ENCODE measurements around the gene GPC3. TPM values are rescaled to one million over a fixed set of nuclear protein-coding genes. Genes with fewer than 3 reads are reported as not detected.

GPC3 gene
- polyA plus RNA-seq, 1 of the 3 experiments (the other 2 are of a cell fraction), result 1.4 TPM

DNA sequence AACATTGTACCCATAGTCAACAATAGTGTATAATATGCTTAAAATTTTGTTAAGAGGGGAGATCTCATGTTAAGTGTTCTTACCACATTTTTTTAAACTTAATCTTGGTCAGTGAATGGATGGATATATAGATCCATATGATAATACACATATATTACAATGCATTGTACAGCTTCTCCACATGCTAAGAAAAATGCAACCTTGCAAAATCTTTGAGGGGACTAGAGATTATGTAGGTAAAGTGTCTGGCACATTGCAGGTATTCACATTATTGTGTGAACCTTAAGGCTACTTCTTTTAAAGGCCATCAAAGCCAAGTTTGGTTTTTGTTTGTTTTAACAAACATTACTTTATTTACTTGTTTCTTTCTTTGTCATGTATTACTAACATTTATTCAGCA lies 10.4 kb upstream of the GPC3 start:
- Histone ChIP-seq H3K9me3 (no peaks in the 10 kb centered on the region), H3K27ac (ENCODE audit: low read depth in 2 of 2, low read length in 1 of 2) (no peak overlapping the region), H3F3A (replicated peaks; ENCODE audit: insufficient read depth) (no peaks in the 10 kb centered on the region), H3K4me3 (ENCODE audit: low read depth in 2 of 2, low read length in 1 of 2) (no peak overlapping the region), H4K20me1 (ENCODE audit: insufficient read depth) (no peaks in the 10 kb centered on the region), H3K36me3 (replicated peaks in 1 of 2; ENCODE audit: control insufficient read depth in 1 of 2, insufficient read depth in 2 of 2, low read length in 1 of 2) (no peaks in the 10 kb centered on the region), H3K9me2 (no peaks in the 10 kb centered on the region), H3K27me3 (ENCODE audit: insufficient read depth) (no peaks in the 10 kb centered on the region; the same call in 1 of the 2 replicates), H2AFZ (ENCODE audit: low read depth) (no peak overlapping the region), H3K79me2 (ENCODE audit: insufficient read depth) (no peaks in the 10 kb centered on the region), H3K4me2 (no peak overlapping the region), H3K4me1 (ENCODE audit: control insufficient read depth in 1 of 2, insufficient read depth in 2 of 2, low read depth in 1 of 2, low read length in 1 of 2) (no peaks in the 10 kb centered on the region), H3K9ac (no peak overlapping the region)
- DNase-seq, result no peak
- TF ChIP-seq, protein P1, sequence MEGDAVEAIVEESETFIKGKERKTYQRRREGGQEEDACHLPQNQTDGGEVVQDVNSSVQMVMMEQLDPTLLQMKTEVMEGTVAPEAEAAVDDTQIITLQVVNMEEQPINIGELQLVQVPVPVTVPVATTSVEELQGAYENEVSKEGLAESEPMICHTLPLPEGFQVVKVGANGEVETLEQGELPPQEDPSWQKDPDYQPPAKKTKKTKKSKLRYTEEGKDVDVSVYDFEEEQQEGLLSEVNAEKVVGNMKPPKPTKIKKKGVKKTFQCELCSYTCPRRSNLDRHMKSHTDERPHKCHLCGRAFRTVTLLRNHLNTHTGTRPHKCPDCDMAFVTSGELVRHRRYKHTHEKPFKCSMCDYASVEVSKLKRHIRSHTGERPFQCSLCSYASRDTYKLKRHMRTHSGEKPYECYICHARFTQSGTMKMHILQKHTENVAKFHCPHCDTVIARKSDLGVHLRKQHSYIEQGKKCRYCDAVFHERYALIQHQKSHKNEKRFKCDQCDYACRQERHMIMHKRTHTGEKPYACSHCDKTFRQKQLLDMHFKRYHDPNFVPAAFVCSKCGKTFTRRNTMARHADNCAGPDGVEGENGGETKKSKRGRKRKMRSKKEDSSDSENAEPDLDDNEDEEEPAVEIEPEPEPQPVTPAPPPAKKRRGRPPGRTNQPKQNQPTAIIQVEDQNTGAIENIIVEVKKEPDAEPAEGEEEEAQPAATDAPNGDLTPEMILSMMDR (IDR thresholded peaks at IDR 0.05), result no peak
- no peak for TF ChIP-seq EP300 (IDR thresholded peaks at IDR 0.05; ENCODE audit: borderline replicate concordance in 1 of 2, low read depth in 1 of 2, low read length in 1 of 2)
- no peak for TF ChIP-seq GATA2 (CRISPR knock-in tag; IDR thresholded peaks at IDR 0.05)
- ChIA-PET POLR2A (interaction anchor here (0.7 kb wide), 1 partner anchor 27 kb away, joined by 4 read pairs; no protein-coding TSS in a partner anchor), CTCF (no interaction called here)

DNA sequence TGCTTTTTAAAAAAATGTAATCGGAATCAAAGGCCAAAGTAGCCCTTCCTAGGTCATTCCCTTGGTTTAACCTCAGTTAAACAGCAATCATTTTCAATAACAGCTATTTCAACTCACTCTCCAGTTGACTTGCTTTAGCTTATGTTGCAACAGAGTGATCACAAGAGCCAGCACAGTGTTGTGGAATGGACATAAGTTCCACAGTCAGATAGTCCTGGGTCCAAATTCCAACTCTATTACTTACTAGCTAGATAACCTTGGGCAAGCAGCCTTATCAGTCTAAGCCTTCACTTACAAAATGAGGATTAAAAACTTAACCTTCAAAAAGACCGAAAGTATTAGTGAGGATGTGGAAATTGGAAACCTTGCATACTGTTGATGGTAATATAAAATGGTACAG lies 9.2 kb upstream of the GPC3 start:
- WGBS (ENCODE audit: low lambda C conversion rate), result 20% methylated on average over 2 of the region's 2 CpGs
- TF ChIP-seq MEF2A (IDR thresholded peaks at IDR 0.05; ENCODE audit: borderline replicate concordance, low read depth) (no peak), ELF1 (IDR thresholded peaks at IDR 0.05) (no peak), SIN3A (IDR thresholded peaks at IDR 0.05; ENCODE audit: borderline replicate concordance, low read depth, low read length) (no peak), CHD2 (IDR thresholded peaks at IDR 0.05; ENCODE audit: low read length, partially characterized antibody) (no peak), JUND (IDR thresholded peaks at IDR 0.05) (no peak), NFIC (IDR thresholded peaks at IDR 0.05; ENCODE audit: borderline replicate concordance) (no peak), TAF1 (IDR thresholded peaks at IDR 0.05; ENCODE audit: borderline replicate concordance, low read depth, low read length) (no peak), EZH2phosphoT487 (IDR thresholded peaks at IDR 0.05; ENCODE audit: borderline replicate concordance, low read depth) (no peak)
- TF ChIP-seq, protein P2, sequence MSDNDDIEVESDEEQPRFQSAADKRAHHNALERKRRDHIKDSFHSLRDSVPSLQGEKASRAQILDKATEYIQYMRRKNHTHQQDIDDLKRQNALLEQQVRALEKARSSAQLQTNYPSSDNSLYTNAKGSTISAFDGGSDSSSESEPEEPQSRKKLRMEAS (IDR thresholded peaks at IDR 0.05; ENCODE audit: low read depth), result no peak
- TF ChIP-seq, protein P3, sequence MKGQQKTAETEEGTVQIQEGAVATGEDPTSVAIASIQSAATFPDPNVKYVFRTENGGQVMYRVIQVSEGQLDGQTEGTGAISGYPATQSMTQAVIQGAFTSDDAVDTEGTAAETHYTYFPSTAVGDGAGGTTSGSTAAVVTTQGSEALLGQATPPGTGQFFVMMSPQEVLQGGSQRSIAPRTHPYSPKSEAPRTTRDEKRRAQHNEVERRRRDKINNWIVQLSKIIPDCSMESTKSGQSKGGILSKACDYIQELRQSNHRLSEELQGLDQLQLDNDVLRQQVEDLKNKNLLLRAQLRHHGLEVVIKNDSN (IDR thresholded peaks at IDR 0.05; ENCODE audit: borderline replicate concordance, low read depth), result no peak
- ChIA-PET POLR2A (no interaction called here), CTCF (interaction anchor here (2.8 kb wide), 1 partner anchor 202 kb away, joined by 8 read pairs; no protein-coding TSS in a partner anchor)
- Histone ChIP-seq H4K20me1 (ENCODE audit: insufficient read depth) (no peaks in the 10 kb centered on the region), H3K9me2 (no peaks in the 10 kb centered on the region), H3K4me3 (ENCODE audit: low read depth in 2 of 2, low read length in 1 of 2) (no peak overlapping the region), H2AFZ (ENCODE audit: low read depth) (no peak overlapping the region), H3K9me3 (no peaks in the 10 kb centered on the region), H3K79me2 (ENCODE audit: insufficient read depth) (no peaks in the 10 kb centered on the region), H3F3A (replicated peaks; ENCODE audit: insufficient read depth) (no peaks in the 10 kb centered on the region), H3K27me3 (ENCODE audit: insufficient read depth) (no peaks in the 10 kb centered on the region; the same call in 1 of the 2 replicates), H3K36me3 (replicated peaks in 1 of 2; ENCODE audit: control insufficient read depth in 1 of 2, insufficient read depth in 2 of 2, low read length in 1 of 2) (no peaks in the 10 kb centered on the region), H3K27ac (ENCODE audit: low read depth in 2 of 2, low read length in 1 of 2) (no peak overlapping the region), H3K4me1 (ENCODE audit: control insufficient read depth in 1 of 2, insufficient read depth in 2 of 2, low read depth in 1 of 2, low read length in 1 of 2) (no peaks in the 10 kb centered on the region), H3K9ac (no peak overlapping the region), H3K4me2 (no peak overlapping the region)
- no peak for DNase-seq

Data from SK-N-SH (cell line).